Stimulated activated CD4-positive, alpha-beta T cell treated with anti-CD3 and anti-CD28 coated beads, Interleukin-15, amount 100 ng/mL, for 1 hour (primary cell): ENCODE data around the gene SRD5A3.
"Not testable (repeated sequence)": the region's sequence is repeated elsewhere in the genome, so short reads cannot be mapped to it uniquely, and the experiment has no call there.

Experiments
- DNase-seq, 2 donors: peaks; one replicate each; pipeline ENCODE4 v3.0.0-alpha.2; 2020; ENCODE audit warnings: low read depth in 1 of 2, low spot score in 1 of 2

SRD5A3 gene

DNA sequence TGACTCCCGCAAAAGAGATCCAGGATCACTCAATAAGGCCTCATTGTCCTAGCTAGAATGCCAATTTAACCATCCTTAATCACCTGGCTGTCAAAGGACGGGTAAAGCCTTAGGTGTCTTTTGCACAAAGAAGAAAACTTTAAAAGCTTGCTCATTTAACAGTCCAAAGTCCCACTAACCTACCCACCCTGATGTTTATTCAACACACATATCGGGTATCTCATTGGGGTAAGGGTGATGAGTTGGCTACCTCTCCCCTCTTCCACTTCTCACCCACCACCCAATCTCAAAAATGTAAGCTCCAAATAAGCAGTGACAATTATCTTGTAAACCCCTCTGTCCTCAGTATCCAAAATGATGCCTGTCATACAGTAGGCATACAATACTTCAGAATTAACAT, 988 bp upstream of the SRD5A3 start:
- DNase-seq: no peak

- no peak for DNase-seq
Measured at GRCh38 chr4:55346851-55347255, 811 bp downstream of the SRD5A3 start.

DNA sequence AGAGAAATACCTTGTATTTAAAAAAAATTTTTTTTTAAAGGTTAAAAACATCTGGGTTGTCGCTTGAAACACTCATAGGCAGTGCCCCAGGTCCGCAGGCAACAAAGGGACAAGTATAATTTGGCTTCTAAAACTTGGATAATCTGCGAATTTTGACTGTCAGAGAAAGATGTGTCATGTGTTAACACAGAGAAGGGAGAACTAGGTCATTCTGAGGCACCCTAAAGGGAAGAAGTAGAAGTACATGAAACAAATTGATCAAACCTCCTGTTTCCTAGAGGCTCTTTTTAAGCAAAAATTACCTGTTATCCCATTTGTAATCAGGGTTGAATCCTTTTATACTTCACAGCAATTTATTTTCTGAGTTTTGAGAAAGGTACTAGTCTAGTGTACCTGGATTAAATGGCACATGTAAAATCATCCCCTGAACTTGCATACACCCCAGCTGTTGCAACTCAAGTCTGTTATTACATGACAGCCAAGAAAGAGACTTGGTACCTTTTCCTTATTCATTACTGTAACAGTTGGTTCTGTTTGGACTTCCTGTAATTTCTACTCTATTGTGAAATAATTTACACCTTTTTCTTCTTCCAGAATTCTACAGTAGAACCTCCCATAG, 1.7 kb downstream of the SRD5A3 start:
- no peak for DNase-seq

DNA sequence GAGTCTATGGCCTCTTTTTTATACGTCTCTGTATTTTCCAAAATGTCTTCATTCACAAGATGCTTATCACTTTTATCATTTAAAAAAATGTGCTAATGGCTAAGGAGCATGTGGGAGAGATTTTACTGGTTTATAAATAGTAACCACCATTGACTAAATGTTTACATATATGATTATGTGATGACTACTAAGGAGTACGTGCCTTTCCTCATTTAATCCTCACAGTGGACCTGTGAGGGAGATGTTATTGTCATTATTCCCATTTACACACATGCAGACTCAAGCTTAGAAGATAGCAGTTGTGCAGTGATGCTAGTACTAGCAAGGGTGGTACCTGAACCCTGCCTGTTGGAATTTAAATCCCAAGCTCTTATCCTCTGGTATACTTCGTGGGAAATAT, 2.4 kb downstream of the SRD5A3 start:
- DNase-seq: no peak

- not testable (repeated sequence) for DNase-seq
Measured at GRCh38 chr4:55350870-55351269, 4.8 kb downstream of the SRD5A3 start.

DNA sequence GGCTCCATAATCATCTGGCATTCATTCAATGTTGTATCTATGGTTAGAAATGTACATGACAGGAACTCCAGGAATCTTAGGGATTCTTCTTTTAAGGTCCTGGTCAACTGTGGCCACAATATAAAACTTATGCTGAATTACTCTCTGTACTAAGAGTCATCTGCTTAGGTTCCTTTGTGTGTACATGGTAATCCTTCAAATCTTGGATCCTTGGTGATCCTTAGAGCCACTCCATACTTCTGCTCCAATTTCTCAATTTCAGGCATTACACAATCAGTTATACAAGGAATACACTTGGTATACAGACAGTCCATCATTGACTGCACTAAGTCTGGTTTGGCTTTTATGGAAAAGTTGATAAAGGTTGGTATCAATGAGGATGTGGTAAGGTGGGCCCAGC, 5.8 kb downstream of the SRD5A3 start:
- DNase-seq: no peak

- DNase-seq: no peak
Measured at GRCh38 chr4:55352726-55353125, 6.7 kb downstream of the SRD5A3 start.

GRCh38 chr4:55353228-55353747, 7.2 kb downstream of the SRD5A3 start:
- DNase-seq: not testable (repeated sequence)

DNA sequence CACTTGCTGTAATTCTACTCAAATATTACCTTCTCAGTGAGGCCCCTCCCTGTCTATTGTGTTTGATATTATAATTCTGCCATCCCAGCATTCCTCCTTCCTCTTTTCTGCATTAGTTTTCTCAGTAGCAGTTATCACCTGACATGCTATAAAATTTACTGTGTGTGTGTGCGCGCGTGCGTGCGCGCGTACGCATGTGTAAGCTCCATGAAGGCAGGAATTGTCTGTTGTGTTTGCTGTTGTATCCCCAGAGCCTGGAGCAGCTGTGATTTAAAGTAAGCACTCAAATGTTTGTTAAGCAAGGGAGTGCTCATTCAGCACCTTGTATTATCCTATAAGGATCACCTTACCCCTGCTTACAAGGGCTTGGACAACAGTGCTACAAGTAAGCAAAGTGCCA, 8.6 kb downstream of the SRD5A3 start:
- DNase-seq: no peak

GRCh38 chr4:55355555-55355954, 9.5 kb downstream of the SRD5A3 start:
- DNase-seq: no peak

- no peak for DNase-seq
Measured at GRCh38 chr4:55356991-55357461, 11.0 kb downstream of the SRD5A3 start.

DNA sequence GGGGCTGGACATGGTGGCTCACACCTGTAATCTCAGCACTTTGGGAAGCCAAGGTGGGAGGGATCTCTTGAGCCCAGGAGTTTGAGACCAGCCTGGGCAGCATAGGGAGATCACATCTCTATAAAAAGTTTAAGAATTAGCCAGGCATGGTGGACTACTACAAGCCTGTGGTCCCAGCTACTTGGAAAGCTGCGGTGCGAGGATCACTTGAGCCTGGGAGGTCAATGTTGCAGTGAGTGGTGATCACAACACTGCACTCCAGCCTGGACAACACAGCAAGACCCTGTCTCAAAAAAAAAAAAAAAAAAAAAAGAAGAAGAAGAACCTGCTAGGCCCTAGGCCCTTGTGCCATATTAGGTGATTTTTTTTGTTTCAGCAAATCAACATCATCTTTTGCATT, 12.2 kb downstream of the SRD5A3 start:
- DNase-seq: no peak

- DNase-seq: no peak
Measured at GRCh38 chr4:55358668-55359067, 12.6 kb downstream of the SRD5A3 start.

DNA sequence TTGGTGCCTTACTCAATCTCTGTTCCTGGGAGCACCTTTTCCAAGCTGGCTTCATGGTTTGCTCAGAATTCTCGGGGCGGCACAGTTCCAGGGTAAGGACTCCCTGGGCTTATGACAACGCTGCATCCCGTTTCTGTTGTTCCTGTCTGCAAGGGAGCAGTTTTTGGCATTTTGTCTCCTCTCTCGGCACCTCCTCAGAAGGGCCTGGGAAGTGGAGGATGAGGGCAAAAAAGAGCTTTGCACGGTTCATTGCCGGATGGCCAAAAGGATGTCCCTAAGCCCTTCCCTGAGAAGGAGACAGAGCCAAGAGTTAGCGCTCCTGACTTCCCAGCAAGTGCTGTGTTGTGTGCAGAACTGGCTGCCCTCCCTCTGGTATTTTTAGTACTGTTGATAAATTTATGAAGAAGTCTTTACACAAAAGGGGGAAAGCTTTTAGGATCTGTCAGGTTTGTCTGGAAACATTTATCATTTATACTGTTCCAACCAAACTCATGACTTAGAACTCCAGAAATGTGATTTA, 13.4 kb downstream of the SRD5A3 start:
- no peak for DNase-seq

DNA sequence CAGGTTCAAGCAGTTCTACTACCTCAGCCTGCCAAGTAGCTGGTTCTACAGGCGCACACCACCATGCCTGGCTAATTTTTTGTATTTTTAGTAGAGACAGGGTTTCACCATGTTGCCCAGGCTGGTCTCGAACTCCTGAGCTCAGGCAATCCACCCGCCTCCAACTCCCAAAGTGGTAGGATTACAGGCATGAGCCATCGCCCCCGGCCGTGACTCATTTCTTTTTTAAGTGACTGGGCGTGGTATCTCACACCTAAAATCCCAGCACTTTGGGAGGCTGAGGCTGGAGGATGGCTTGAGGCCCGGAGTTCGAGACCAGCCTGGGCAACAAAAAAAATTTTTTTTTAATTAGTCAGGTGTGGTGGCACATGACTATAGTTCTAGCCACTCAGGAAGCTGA, 16.9 kb downstream of the SRD5A3 start:
- not testable (repeated sequence) for DNase-seq

GRCh38 chr4:55363691-55364351, 17.8 kb downstream of the SRD5A3 start:
- no peak for DNase-seq

GRCh38 chr4:55364691-55365344, 18.8 kb downstream of the SRD5A3 start:
- no peak for DNase-seq

GRCh38 chr4:55365345-55365728, 19.3 kb downstream of the SRD5A3 start:
- DNase-seq: no peak

GRCh38 chr4:55366621-55367020, 20.6 kb downstream of the SRD5A3 start:
- no peak for DNase-seq

GRCh38 chr4:55367084-55367722, 21.2 kb downstream of the SRD5A3 start:
- DNase-seq: no peak

DNA sequence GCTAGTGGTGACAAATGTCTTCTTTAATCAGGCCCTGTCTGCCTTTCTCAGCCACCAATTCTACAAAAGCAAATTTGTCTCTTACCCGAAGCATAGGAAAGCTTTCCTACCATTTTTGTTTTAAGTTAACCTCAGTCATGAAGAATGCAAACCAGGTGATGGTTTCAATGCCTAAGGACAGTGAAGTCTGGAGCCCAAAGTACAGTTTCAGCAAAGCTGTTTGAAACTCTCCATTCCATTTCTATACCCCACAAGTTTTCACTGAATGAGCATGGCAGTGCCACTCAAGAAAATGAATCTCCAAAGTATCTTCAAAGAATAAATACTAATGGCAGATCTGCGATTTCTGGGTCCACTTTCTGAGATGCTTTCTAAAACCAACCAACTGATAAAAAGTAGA, 23.9 kb downstream of the SRD5A3 start:
- no peak for DNase-seq

GRCh38 chr4:55372259-55372658, 26.2 kb downstream of the SRD5A3 start:
- no peak for DNase-seq
